Measurements from ENCODE around the gene PTPRU.

The PTPRU gene

DNA sequence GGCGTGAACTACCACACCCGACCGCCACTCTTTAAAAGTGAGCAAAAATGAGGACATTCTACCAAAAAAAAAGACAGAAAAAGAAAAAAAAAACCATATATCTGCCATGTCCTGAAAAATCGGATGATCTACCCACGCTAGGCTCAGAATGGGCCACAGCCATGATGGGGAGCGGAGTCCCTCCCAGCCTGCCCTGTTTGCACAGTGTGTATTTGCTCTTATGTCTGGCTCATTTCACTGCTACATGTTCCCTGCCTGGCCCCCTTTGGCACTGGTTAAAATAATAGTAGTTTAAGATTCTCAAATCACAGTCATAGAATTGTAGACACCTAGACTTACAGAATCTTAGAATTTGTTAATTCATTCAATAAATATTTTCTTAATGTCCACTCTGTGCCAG is 121.9 kb downstream of the PTPRU start:
- no peaks in the 10 kb centered on the region for H3K36me3 ChIP-seq
- no peak overlapping the region for H3K4me3 ChIP-seq (ENCODE audit: low read depth, low read length)
- peak overlapping the region; percentile 41; the same call in 1 of the 2 replicates for H3K27ac ChIP-seq
- no peak for DNase-seq
- TF ChIP-seq, protein P1, sequence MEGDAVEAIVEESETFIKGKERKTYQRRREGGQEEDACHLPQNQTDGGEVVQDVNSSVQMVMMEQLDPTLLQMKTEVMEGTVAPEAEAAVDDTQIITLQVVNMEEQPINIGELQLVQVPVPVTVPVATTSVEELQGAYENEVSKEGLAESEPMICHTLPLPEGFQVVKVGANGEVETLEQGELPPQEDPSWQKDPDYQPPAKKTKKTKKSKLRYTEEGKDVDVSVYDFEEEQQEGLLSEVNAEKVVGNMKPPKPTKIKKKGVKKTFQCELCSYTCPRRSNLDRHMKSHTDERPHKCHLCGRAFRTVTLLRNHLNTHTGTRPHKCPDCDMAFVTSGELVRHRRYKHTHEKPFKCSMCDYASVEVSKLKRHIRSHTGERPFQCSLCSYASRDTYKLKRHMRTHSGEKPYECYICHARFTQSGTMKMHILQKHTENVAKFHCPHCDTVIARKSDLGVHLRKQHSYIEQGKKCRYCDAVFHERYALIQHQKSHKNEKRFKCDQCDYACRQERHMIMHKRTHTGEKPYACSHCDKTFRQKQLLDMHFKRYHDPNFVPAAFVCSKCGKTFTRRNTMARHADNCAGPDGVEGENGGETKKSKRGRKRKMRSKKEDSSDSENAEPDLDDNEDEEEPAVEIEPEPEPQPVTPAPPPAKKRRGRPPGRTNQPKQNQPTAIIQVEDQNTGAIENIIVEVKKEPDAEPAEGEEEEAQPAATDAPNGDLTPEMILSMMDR (IDR thresholded peaks at IDR 0.05; ENCODE audit: low read depth, low read length) = no peak
- H3K27me3 ChIP-seq (ENCODE audit: insufficient read depth, low read depth, severe bottlenecking) = no peaks in the 10 kb centered on the region
- no peaks in the 10 kb centered on the region for H3K9me3 ChIP-seq (ENCODE audit: severe bottlenecking)

DNA sequence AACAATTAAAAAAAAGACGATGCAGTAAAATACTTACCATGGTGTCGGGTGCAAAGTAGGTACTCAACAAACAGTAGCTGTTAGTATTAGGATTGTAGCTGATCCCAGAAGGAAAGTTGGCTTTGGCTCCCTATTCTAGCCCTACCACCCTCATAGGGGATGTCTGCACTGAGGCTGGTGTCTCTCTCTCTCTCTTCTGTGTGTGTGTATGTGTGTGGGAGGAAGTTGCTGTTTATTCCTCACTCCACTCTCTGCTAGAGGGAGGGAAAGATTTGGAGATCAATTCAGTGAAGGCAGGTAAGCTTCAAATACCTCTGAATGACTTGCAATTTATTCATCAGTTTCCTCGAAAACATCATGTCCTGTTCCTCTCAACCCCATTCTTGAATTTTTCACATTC is 124.4 kb downstream of the PTPRU start:
- H3K36me3 ChIP-seq = no peaks in the 10 kb centered on the region
- H3K4me3 ChIP-seq (ENCODE audit: low read depth, low read length) = no peak overlapping the region
- H3K27me3 ChIP-seq (ENCODE audit: insufficient read depth, low read depth, severe bottlenecking) = no peaks in the 10 kb centered on the region
- TF ChIP-seq, protein P1 (IDR thresholded peaks at IDR 0.05; ENCODE audit: low read depth, low read length) = no peak
- H3K27ac ChIP-seq = no peak overlapping the region
- no peak for DNase-seq
- no peaks in the 10 kb centered on the region for H3K9me3 ChIP-seq (ENCODE audit: severe bottlenecking)

DNA sequence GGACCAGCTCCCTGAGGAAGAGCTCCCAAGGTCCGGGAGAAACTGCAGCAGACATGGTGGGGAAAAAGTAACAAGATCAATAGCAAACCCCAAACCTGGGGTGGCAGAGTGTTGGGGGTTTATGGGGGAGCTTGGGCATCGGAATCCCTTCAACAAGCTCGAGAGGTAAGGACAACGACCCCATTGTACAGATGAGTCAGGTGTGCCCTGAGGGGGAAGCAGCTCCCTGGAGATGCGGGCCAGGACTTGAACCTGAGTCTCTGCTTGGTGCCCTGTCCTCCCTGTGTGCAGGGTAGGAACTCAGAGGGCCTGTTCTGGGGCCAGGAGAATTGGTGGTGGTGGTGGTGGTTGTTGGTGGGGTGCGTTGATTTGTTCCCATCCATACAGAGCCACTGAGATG is 125.4 kb downstream of the PTPRU start:
- H3K27me3 ChIP-seq (ENCODE audit: insufficient read depth, low read depth, severe bottlenecking) = no peaks in the 10 kb centered on the region
- H3K36me3 ChIP-seq = no peaks in the 10 kb centered on the region
- no peak for DNase-seq
- H3K27ac ChIP-seq = no peak overlapping the region
- no peak overlapping the region for H3K4me3 ChIP-seq (ENCODE audit: low read depth, low read length)
- no peaks in the 10 kb centered on the region for H3K9me3 ChIP-seq (ENCODE audit: severe bottlenecking)
- TF ChIP-seq, protein P1 (IDR thresholded peaks at IDR 0.05; ENCODE audit: low read depth, low read length) = no peak

DNA sequence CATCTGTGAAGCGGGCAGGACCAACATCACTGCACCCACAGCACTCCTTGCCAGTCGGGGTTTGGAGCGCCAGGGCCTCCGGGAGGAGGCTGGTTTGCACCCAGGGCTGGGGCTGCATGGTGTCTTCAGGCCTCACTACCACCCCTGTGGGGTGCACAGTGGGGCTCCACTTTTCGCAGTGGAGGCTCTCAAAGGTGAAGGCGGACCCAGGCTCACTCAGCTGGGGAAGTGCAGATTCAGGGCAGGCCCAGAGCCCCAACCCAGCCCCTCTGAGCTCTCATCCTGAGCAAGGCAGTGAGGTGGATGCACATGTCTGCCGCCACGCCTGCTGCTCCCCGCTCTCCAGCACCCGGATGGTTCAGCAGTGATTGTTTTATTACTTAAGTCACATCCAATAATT is 125.8 kb downstream of the PTPRU start:
- no peaks in the 10 kb centered on the region for H3K36me3 ChIP-seq
- DNase-seq = no peak
- no peaks in the 10 kb centered on the region for H3K27me3 ChIP-seq (ENCODE audit: insufficient read depth, low read depth, severe bottlenecking)
- no peaks in the 10 kb centered on the region for H3K9me3 ChIP-seq (ENCODE audit: severe bottlenecking)
- TF ChIP-seq, protein P1 (IDR thresholded peaks at IDR 0.05; ENCODE audit: low read depth, low read length) = no peak
- no peak overlapping the region for H3K27ac ChIP-seq
- no peak overlapping the region for H3K4me3 ChIP-seq (ENCODE audit: low read depth, low read length)

DNA sequence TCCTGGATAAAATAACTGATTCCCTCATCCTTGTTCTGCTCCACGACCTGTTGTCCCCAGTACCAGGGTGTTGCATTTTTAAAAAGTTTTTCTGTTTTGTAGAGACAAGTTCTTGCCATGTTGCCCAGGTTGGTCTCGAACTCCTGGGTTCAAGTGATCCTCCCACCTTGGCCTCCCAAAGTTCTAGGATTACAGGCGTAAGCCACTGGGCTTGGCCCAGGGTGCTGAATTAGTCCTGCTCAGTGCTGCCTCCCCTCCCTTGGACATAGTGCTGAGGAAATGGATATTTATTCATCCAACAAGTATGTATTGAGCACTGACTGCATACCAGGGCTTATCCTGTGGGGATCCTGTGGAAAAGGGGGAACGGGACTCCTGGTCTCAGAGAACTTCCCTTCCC is 126.4 kb downstream of the PTPRU start:
- H3K9me3 ChIP-seq (ENCODE audit: severe bottlenecking) = no peaks in the 10 kb centered on the region
- no peak for DNase-seq
- no peaks in the 10 kb centered on the region for H3K36me3 ChIP-seq
- TF ChIP-seq, protein P1 (IDR thresholded peaks at IDR 0.05; ENCODE audit: low read depth, low read length) = no peak
- H3K27me3 ChIP-seq (ENCODE audit: insufficient read depth, low read depth, severe bottlenecking) = no peaks in the 10 kb centered on the region
- no peak overlapping the region for H3K27ac ChIP-seq
- H3K4me3 ChIP-seq (ENCODE audit: low read depth, low read length) = no peak overlapping the region

DNA sequence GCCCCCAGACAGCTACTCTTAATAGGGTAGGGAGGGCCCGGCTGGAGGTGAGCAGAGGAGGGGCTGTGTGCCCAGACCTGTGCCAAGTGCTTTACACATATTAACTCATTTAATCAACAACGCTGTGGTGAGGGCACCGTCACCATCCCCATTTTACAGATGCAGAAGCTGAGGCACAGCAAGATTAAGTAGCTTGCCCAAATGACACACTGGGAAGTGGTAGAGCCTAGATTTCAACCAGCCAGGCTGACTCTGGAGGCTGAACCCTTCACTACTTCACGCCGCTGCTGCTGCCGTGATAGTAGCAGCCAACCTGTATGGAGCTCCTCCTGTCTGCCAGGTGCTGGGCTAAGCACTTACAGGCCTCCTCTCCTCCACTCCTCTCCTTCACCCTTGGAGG is 127.2 kb downstream of the PTPRU start:
- no peak for DNase-seq
- TF ChIP-seq, protein P1 (IDR thresholded peaks at IDR 0.05; ENCODE audit: low read depth, low read length) = no peak
- H3K36me3 ChIP-seq = no peaks in the 10 kb centered on the region
- no peak overlapping the region for H3K4me3 ChIP-seq (ENCODE audit: low read depth, low read length)
- no peak overlapping the region for H3K27ac ChIP-seq
- no peaks in the 10 kb centered on the region for H3K27me3 ChIP-seq (ENCODE audit: insufficient read depth, low read depth, severe bottlenecking)
- H3K9me3 ChIP-seq (ENCODE audit: severe bottlenecking) = peaks cover 4% of the 10 kb centered on the region
